Skeletal muscle satellite cell (primary cell): Measurements from ENCODE around the gene DENR. TPM values are rescaled to one million over a fixed set of nuclear protein-coding genes. Genes with fewer than 3 reads are reported as not detected.
"Not testable (repeated sequence)": the region's sequence is repeated elsewhere in the genome, so short reads cannot be mapped to it uniquely, and the experiment has no call there.

Experiments
- H3K27me3 ChIP-seq: 2 replicates; pipeline ENCODE4 v1.7.0; 2013; ENCODE audit warnings: low read length; ENCODE audit not compliant: control insufficient read depth, insufficient read depth
- H3K36me3 ChIP-seq: 2 replicates; pipeline ENCODE4 v1.7.0; 2013; ENCODE audit warnings: mild to moderate bottlenecking, control low read depth, low read length; ENCODE audit not compliant: insufficient read depth
- H3K4me1 ChIP-seq: 2 replicates; pipeline ENCODE4 v1.7.0; 2013; ENCODE audit warnings: low read length; ENCODE audit not compliant: control insufficient read depth, insufficient read depth
- H3K4me2 ChIP-seq: 2 replicates; pipeline ENCODE4 v1.7.0; 2013; ENCODE audit warnings: mild to moderate bottlenecking, low read length
- H3K4me3 ChIP-seq: 2 replicates; pipeline ENCODE4 v1.7.0; 2013; ENCODE audit warnings: low read length
- H3K9ac ChIP-seq: 2 replicates; pipeline ENCODE4 v1.7.0; 2013; ENCODE audit warnings: mild to moderate bottlenecking, low read depth, low read length, moderate library complexity
- H3K9me3 ChIP-seq: replicated peaks from 2 replicates; pipeline ENCODE4 v1.7.0; 2013; ENCODE audit warnings: mild to moderate bottlenecking, control low read depth, low read length
- small RNA-seq: library from RNA; depleted of rRNA; stranded (forward); fragments of <200 nt; gene quantifications from one replicate; pipeline ENCODE3, GENCODE V24; 2012

DENR gene

DNA sequence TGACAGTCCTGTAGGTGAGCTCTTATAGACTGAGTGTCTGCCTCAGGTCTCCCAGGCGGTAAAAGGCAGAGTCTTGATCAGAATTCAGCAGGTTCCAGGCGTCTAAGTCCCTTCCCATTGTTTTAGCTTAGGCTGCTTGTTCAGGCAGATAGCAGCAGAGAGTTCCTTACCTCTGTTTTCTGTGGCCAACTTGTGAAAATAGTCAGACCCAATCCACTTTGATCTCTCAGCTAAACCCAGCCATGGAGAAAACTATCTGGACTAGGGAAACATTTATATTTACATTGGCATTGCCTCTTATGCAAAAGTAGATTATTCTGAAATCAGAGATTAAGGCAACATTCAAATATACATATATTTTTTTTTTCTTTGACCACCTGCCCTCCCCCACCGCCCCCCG, 43.2 kb downstream of the DENR start:
- Histone ChIP-seq H3K4me2 (no peak overlapping the region), H3K9me3 (no peaks in the 10 kb centered on the region), H3K36me3 (no peaks in the 10 kb centered on the region), H3K9ac (no peak overlapping the region), H3K27me3 (no peaks in the 10 kb centered on the region), H3K4me3 (no peak overlapping the region), H3K4me1 (no peaks in the 10 kb centered on the region)

DNA sequence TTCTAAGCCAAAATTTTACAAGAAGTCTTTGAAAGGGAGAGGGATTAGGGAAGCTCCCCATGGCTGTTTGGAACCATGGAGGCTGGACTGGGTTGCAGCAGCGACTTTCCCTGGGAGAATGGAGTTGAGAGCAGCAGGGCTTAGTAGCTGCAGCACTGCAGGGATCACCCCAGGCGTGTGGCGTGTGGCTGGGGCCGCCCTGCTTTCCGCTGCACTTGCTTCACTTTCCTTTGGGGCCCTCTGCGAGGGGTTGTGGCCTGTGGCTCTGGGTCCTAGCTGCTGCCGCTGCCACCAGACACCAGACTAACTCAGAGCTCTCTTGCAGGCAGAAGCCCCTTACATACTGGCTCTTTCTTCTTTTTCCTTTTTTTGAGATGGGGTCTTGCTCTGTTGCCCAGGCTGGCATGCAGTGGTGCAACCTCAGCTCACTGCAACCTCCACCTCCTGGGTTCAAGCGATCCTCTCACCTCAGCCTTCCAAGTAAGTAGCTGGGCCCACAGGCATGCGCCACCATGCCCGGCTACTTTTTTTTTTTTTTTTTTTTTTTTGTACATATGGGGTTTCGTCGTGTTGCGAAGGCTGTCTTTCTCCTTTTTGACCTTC, 47.1 kb downstream of the DENR start:
- H3K27me3 ChIP-seq = no peaks in the 10 kb centered on the region
- H3K36me3 ChIP-seq = no peaks in the 10 kb centered on the region
- H3K4me3 ChIP-seq = no peak overlapping the region
- H3K4me1 ChIP-seq = no peaks in the 10 kb centered on the region
- no peak overlapping the region for H3K9ac ChIP-seq
- no peaks in the 10 kb centered on the region for H3K9me3 ChIP-seq
- H3K4me2 ChIP-seq = no peak overlapping the region

DNA sequence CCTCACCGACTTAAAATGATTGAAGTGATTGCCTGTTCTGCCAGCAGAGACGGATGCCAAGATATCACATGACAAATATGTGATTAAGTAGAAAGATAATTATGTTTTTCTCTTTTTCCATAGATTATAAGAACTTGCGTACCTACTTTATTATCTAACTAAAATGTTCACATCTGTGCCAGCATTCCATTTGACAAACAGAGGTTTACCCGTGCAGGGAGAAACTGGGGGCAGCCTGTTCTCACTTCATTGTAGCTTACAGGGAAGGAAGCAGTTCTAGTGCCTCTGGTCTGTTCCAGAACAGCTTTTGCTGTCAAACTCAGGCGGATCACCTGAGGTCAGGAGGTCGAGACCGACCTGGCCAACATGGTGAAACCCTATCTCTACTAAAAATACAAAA, 51.3 kb downstream of the DENR start:
- Histone ChIP-seq H3K27me3 (no peaks in the 10 kb centered on the region), H3K36me3 (no peaks in the 10 kb centered on the region), H3K9me3 (no peaks in the 10 kb centered on the region), H3K4me2 (no peak overlapping the region), H3K9ac (no peak overlapping the region), H3K4me1 (no peaks in the 10 kb centered on the region), H3K4me3 (no peak overlapping the region)

DNA sequence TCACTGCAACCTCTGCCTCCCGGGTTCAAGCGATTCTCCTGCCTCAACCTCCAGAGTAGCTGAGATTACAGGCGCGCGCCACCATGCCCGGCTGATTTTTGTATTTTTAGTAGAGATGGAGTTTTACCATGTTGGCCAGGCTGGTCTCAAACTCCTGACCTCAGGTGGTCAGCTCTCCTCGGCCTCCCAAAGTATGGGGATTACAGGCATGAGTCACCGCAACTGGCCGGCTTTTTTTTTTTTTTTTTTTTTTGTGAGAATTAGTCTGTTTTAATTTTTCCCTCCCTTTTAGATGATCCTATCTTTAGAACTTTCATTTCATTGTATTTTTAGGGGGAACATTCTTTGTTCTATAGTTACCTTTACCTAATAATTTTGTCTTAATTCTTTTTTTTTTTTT, 52.3 kb downstream of the DENR start:
- not testable (repeated sequence) for H3K36me3 ChIP-seq, H3K4me1 ChIP-seq, H3K9me3 ChIP-seq, H3K4me3 ChIP-seq, H3K9ac ChIP-seq, H3K27me3 ChIP-seq, H3K4me2 ChIP-seq

DNA sequence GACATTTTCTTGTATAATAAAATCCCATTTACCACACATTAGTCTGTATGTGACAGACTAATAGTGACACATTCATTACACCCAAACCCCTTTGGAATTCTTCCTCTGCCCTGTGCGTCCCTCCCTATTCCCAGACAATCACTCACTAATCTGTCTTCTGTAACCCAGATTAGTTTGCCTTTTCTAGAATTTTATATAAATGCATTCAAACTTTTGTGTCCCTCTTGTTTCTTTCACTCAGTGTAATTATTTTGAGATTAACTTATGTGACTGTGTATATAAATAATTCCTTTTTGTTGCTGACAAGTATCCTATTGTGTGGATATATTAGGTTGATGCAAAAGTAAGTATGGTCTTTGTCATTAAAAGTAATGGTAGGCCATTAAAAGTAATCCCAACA, 55.0 kb downstream of the DENR start:
- H3K36me3 ChIP-seq = no peaks in the 10 kb centered on the region
- H3K4me2 ChIP-seq = no peak overlapping the region

DNA sequence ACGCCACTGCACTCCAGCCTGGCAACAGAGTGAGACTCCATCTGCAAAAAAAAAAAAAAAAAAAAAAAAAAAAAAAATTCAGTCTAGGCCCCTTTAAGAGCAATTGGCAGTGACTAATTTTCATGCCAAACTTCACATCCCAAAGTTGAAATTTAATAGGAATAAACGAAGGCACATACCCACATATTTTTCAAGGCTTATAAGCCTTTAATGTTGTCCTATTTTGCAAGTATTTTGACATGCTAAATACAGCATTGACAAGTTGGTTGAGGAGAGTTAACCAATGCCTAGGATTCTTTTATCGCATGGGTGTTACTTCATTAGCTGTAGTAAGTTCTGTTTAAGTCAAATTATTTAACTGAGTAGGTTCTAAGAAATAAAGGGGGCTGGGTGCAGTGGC, 59.2 kb downstream of the DENR start:
- Histone ChIP-seq H3K27me3 (no peaks in the 10 kb centered on the region), H3K4me1 (peaks cover 3% of the 10 kb centered on the region), H3K4me2 (no peak overlapping the region), H3K36me3 (no peaks in the 10 kb centered on the region), H3K4me3 (no peak overlapping the region), H3K9me3 (no peaks in the 10 kb centered on the region), H3K9ac (no peak overlapping the region)

More for the DNA sequence above, 55.0 kb downstream of the DENR start:
- Histone ChIP-seq H3K27me3 (no peaks in the 10 kb centered on the region), H3K9ac (no peak overlapping the region), H3K4me3 (no peak overlapping the region), H3K9me3 (no peaks in the 10 kb centered on the region), H3K4me1 (peaks cover 3% of the 10 kb centered on the region)

DNA sequence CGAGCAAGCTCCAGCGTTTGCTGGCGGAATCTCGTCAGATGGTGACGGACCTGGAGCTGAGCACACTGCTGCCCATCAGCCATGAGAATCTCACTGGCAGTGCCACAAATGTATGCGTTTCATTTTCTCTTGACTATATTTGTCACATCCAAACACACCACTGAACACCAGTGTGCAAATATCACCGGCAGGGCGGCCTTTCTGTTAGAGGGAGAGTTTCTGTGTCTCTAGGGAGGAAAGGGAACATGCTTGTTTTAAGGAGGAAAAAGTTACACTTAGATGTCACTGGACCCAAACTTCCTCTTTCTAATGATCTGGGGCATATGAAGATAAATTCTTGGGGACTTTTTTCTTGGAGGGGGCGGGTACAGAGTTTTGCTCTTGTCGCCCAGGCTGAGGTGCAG, 60.7 kb downstream of the DENR start:
- no peak overlapping the region for H3K4me3 ChIP-seq
- no peaks in the 10 kb centered on the region for H3K9me3 ChIP-seq
- peaks cover 3% of the 10 kb centered on the region for H3K4me1 ChIP-seq
- H3K9ac ChIP-seq = no peak overlapping the region
- H3K4me2 ChIP-seq = no peak overlapping the region
- no peaks in the 10 kb centered on the region for H3K36me3 ChIP-seq
- no peaks in the 10 kb centered on the region for H3K27me3 ChIP-seq

DNA sequence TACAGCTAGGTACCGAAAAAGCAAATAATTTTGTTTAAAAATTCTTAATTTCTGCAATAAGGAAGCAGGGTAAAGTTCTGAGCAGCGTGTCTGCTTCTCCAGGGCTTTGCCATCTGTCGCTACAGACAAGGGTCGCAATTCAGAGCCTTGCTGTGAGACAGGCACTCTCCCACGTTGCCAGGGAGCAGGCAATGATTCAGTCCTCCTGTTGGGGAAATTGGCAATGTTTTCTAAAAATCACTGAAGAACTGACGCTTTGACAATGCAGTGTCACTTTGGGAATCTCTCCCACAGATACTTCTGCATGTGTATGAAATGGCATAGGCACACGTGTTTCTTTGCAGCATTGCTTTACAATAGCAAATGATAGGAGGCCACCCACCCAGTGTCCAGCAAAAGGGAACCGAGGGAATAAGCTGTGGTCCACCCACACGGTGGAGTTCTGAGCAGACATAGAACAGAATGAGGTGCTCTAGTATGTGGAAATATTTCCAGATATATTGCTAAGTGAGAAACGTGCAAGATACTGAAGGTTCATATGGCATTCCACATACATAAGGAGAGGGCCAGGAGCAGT, 66.7 kb downstream of the DENR start:
- H3K4me1 ChIP-seq = no peaks in the 10 kb centered on the region
- H3K9me3 ChIP-seq = no peaks in the 10 kb centered on the region
- no peak overlapping the region for H3K9ac ChIP-seq
- H3K4me3 ChIP-seq = no peak overlapping the region
- no peaks in the 10 kb centered on the region for H3K27me3 ChIP-seq
- no peaks in the 10 kb centered on the region for H3K36me3 ChIP-seq
- H3K4me2 ChIP-seq = no peak overlapping the region

DNA sequence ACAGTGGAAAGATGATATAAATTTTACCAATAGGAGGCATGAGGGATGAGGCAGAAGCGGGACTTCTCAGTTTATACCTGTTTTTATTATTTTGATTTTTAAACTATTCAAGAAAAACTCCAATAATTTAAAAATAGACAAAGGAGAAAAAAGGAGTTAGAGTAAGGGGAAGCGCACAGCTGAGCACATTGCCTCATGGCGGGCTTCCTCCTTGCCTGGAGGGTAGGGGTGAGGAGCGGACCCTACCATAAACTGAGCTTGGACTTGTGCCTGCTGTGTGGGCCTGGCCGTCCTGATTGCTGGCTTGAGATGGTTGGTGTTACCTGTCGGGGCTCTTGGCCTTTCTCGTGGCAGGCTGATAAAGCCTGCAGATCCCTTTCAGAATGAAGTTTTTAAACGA, 67.5 kb downstream of the DENR start:
- H3K4me1 ChIP-seq = no peaks in the 10 kb centered on the region
- H3K9me3 ChIP-seq = no peaks in the 10 kb centered on the region
- no peak overlapping the region for H3K4me2 ChIP-seq
- no peak overlapping the region for H3K4me3 ChIP-seq
- no peaks in the 10 kb centered on the region for H3K27me3 ChIP-seq
- H3K36me3 ChIP-seq = no peaks in the 10 kb centered on the region
- H3K9ac ChIP-seq = no peak overlapping the region

Small RNA genes within 50 kb of the gene (small RNA-seq; reads per million reads assigned to genes)
- gene AC026333.2 (not detected), gene RF00019 (not detected)
